ENCODE data around the gene FAM216B.

Gene FAM216B

DNA sequence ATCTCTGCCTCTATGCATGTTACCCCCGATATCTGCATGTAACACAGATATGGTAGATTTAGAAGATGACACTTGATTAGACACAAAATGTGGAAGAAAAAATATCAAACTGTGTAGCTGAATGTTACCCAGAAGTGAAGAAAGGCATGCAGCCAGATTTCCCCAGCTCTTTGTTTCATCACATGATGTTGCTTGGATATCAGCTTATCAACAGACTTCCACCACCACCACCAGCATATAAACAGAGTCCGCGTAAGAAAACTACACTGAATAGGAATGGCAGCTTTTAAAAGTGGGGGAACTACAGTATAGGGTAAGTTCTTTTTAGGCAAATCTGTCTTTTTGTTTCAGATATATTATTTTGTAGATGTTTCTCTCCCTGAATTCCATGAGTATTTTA lies at the start of gene FAM216B:
Gene FAM216B, plus strand, starts transcription at position 233 of the 400 bp plus-strand sequence. CDS start 2,484 bp downstream, outside the sequence.
- ATAC-seq (ENCODE audit: low read depth) (no peak), DNase-seq (ENCODE audit: low spot score in 2 of 2) (no peak)
- Mint-ChIP-seq H3K4me1 (no peaks in the 10 kb centered on the region), H3K9me3 (no peaks in the 10 kb centered on the region), H3K27me3 (peaks cover 9% of the 10 kb centered on the region), H3K36me3 (no peaks in the 10 kb centered on the region), H3K27ac (no peak within 1 kb of the TSS), H3K4me3 (no peak within 1 kb of the TSS)

DNA sequence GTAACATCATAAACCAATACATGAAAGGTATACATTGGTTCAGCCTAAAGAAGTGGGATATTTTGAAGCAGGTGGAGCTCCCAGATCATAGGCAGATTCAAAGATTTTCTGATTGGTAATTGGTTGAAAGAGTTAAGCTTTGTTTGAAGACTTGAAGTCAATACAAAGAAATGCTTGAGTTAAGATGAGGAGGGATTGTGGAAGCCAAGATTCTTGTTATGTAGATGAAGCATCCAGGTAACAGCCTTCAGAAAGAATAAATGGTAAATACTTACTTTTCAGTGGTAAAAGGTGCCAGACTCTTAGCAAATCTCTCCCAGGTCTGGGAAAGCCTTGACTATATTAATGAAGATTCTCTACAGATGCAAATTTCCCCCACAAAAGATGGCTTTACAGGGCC lies 49.3 kb upstream of the FAM216B start:
- Mint-ChIP-seq H3K27me3 (peaks cover 1% of the 10 kb centered on the region), H3K27ac (no peak overlapping the region), H3K9me3 (no peaks in the 10 kb centered on the region), H3K36me3 (no peaks in the 10 kb centered on the region), H3K4me1 (no peaks in the 10 kb centered on the region), H3K4me3 (no peak overlapping the region)
- DNase-seq (ENCODE audit: low spot score in 2 of 2) = no peak
- no peak for ATAC-seq (ENCODE audit: low read depth)

DNA sequence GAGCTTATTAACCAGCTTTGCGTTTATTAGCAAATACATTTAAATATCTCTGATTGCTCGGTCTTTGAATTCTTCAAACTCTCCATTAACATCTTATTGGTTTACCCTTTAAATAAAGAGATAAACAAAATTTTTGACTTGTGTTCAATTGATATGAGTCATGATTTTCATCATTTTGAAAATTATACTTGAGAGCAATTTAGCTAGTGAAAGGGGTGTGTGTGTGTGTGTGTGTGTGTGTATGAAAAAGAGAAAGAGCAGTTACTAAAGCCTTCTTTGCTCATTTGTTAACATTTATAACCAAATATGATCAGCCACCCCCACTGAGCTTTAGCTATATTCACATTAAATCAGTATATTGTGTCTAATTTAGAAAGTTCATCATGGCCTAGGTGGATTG lies 48.3 kb upstream of the FAM216B start:
- Mint-ChIP-seq H3K9me3 (no peaks in the 10 kb centered on the region), H3K4me1 (no peaks in the 10 kb centered on the region), H3K4me3 (no peak overlapping the region), H3K36me3 (no peaks in the 10 kb centered on the region), H3K27ac (no peak overlapping the region), H3K27me3 (peaks cover 1% of the 10 kb centered on the region)
- no peak for DNase-seq (ENCODE audit: low spot score in 2 of 2)
- ATAC-seq (ENCODE audit: low read depth) = no peak

DNA sequence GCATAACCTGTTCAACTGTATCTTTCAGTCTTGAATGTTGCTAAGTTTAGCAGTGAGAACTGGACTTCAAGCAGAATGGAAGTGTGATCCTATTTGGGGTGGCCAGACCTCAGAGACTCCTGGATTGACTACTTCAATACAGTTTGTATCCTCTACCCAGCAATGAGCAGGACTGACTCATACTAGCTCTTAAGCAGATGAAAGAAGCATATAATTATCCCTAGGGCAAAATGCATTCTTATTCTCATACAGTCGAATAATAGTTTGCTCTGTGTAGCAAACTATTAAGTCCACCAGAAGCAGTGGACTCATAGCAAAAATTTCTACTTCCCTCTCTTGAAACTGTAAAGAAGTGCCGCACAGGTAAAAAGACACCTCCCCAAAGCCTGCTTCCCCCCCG lies 46.4 kb upstream of the FAM216B start:
- no peaks in the 10 kb centered on the region for H3K36me3 Mint-ChIP-seq

DNA sequence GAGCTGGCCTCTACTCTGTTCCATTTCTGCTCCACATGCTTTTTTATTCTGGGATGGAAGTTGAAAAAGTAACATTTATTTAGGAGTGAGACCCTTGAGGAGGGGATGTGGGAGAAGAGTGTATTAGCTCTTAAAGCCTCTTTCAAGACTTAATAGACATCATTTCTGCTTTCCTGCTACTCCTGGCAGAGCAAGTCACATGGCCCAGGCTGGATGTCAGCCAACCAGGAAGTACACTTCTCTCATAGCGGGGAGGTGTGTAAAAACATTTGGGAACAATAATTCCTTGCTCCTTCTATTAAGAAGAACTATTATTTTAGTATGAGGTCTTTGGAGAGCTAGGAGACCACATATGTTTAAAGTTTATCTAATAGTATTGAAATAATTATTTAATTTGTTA lies 40.6 kb upstream of the FAM216B start:
- ATAC-seq (ENCODE audit: low read depth) (no peak), DNase-seq (ENCODE audit: low spot score in 2 of 2) (no peak)
- Mint-ChIP-seq H3K27ac (no peak overlapping the region), H3K4me1 (no peaks in the 10 kb centered on the region), H3K27me3 (peaks cover 3% of the 10 kb centered on the region), H3K4me3 (no peak overlapping the region), H3K36me3 (no peaks in the 10 kb centered on the region), H3K9me3 (no peaks in the 10 kb centered on the region)

More for the DNA sequence above, 46.4 kb upstream of the FAM216B start:
- ATAC-seq (ENCODE audit: low read depth) = no peak
- Mint-ChIP-seq H3K27me3 (no peaks in the 10 kb centered on the region), H3K4me3 (no peak overlapping the region), H3K4me1 (no peaks in the 10 kb centered on the region), H3K27ac (no peak overlapping the region), H3K9me3 (no peaks in the 10 kb centered on the region)
- no peak for DNase-seq (ENCODE audit: low spot score in 2 of 2)

DNA sequence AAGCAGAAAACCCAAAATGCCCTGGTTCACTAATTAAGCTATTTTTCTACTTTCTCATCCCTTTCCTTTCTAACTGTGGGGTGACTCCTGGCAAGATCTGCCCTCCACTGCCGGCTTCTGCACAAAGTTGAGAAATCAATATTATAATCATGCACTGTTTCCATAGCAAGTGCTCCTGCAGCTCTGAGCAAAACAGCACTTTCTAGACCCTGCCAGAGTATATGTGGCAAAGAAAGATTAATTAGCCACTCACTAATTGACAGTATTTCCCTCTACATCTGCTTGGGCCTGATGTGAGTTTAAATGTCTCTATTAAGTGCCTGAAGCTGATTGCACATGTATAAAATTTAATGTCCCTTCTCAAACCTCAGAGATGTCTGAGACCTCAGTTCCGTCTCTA lies 39.5 kb upstream of the FAM216B start:
- no peaks in the 10 kb centered on the region for H3K9me3 Mint-ChIP-seq
- no peaks in the 10 kb centered on the region for H3K4me1 Mint-ChIP-seq
- H3K4me3 Mint-ChIP-seq = no peak overlapping the region
- no peaks in the 10 kb centered on the region for H3K36me3 Mint-ChIP-seq
- no peak for ATAC-seq (ENCODE audit: low read depth)
- DNase-seq (ENCODE audit: low spot score in 2 of 2) = no peak
- peaks cover 3% of the 10 kb centered on the region for H3K27me3 Mint-ChIP-seq
- H3K27ac Mint-ChIP-seq = no peak overlapping the region

DNA sequence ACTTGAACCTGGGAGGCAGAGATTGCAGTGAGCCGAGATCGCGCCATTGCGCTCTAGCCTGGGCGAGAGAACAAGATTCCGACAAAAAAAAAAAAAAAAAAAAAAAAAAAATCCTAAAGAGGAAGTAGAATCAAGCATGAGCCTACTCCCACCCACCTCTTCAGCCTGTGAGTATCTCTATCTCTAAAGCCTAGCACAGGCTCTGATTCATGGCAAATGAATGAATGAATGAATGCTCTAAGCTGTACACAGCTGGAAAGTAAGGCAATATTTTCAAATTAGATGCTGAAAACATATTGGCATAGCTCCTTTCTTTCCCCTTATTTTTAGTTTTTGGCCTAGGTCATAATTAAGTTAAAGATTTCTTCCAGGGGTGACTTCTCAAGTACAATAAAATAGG lies 35.7 kb upstream of the FAM216B start:
- no peak overlapping the region for H3K4me3 Mint-ChIP-seq
- ATAC-seq (ENCODE audit: low read depth) = no peak
- H3K27me3 Mint-ChIP-seq = peaks cover 9% of the 10 kb centered on the region
- no peak for DNase-seq (ENCODE audit: low spot score in 2 of 2)
- H3K36me3 Mint-ChIP-seq = no peaks in the 10 kb centered on the region
- no peaks in the 10 kb centered on the region for H3K9me3 Mint-ChIP-seq
- no peaks in the 10 kb centered on the region for H3K4me1 Mint-ChIP-seq
- no peak overlapping the region for H3K27ac Mint-ChIP-seq

DNA sequence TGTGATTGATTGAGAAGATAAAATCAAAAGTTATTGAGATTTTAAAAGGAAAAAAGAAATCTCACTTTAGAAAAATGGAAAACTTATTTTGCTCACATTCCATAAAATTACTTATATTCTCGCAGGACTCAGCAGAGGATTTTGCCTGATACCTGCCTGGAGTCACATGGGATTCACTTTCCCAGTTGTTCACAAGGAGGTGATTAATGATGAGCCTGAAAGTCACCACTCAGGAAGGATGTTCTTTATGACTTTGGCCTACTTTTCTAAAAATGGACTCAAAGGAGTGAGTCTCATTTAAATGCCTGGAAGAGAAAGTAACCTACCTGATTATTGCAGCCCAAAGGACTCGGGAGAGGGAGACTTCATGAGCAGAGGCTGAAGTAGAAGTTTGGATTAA lies 34.5 kb upstream of the FAM216B start:
- no peak overlapping the region for H3K27ac Mint-ChIP-seq
- DNase-seq (ENCODE audit: low spot score in 2 of 2) (no peak), ATAC-seq (ENCODE audit: low read depth) (no peak)
- no peaks in the 10 kb centered on the region for H3K36me3 Mint-ChIP-seq
- peaks cover 8% of the 10 kb centered on the region for H3K27me3 Mint-ChIP-seq
- H3K9me3 Mint-ChIP-seq = no peaks in the 10 kb centered on the region
- no peaks in the 10 kb centered on the region for H3K4me1 Mint-ChIP-seq
- no peak overlapping the region for H3K4me3 Mint-ChIP-seq

DNA sequence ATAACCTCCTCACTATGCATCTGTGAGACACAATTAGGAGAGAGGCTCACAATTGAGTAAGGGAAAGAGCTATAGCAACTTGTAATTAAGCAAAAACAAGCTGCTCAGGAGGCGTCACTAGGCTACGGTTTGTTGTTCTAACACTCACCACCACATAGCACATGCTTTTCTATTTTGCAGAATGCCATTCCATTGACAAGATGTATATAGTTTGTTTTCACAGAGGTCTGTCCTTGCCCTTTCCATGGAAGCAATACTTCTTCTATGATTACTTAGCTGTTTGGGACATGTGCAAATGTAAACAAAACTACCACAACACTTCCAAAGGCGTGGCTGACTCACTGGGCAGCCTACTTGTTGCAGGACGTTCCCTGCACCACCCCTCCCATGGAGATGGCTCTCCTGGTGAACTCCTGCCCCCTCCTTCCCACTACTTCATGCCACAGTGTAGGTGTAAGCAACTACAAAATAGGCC lies 33.9 kb upstream of the FAM216B start:
- ATAC-seq (ENCODE audit: low read depth) (no peak), DNase-seq (ENCODE audit: low spot score in 2 of 2) (no peak)
- no peak overlapping the region for H3K4me3 Mint-ChIP-seq
- peaks cover 8% of the 10 kb centered on the region for H3K27me3 Mint-ChIP-seq
- no peak overlapping the region for H3K27ac Mint-ChIP-seq
- H3K36me3 Mint-ChIP-seq = no peaks in the 10 kb centered on the region
- no peaks in the 10 kb centered on the region for H3K9me3 Mint-ChIP-seq
- no peaks in the 10 kb centered on the region for H3K4me1 Mint-ChIP-seq

DNA sequence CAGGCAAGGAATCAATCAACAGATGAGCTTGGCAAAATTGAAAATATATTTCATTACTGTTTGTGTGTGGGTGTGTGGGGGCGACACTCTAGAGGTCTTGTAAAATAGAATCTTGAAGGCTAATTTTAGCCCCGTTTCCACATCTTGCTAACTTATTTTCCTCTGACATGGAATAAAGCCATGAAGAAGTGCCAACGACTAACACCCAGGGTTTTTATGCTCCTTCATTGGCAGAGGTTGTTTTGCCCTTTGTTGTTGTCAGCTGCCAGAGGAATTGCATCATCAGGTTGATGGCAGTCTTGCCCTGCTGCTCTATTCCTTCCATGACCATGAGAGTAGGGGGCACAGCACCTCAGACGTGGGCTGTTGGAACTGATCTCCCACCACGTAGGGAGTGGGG lies 30.6 kb upstream of the FAM216B start:
- Mint-ChIP-seq H3K27me3 (peaks cover 6% of the 10 kb centered on the region), H3K4me3 (no peak overlapping the region), H3K27ac (no peak overlapping the region), H3K9me3 (no peaks in the 10 kb centered on the region), H3K36me3 (no peaks in the 10 kb centered on the region), H3K4me1 (no peaks in the 10 kb centered on the region)
- ATAC-seq (ENCODE audit: low read depth) (no peak), DNase-seq (ENCODE audit: low spot score in 2 of 2) (no peak)

DNA sequence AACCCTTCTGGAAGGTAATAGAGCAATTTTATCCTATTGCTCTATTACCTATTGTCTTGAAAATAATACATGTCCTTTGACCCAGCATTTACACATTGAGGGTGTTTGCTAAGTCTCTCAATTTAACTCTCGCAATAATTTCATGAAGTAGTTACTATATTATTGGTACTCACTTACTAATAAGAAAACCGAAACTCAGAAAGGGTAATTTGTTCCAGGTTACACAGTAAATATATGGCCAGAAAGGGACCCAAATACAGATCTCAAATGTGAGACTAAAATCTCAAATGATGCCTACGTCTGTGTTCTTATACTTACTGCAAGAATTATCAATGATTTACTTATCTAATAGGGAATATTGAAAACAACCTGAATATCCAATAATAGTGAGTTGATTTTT lies 29.7 kb upstream of the FAM216B start:
- Mint-ChIP-seq H3K4me3 (no peak overlapping the region), H3K4me1 (no peaks in the 10 kb centered on the region), H3K27me3 (peaks cover 6% of the 10 kb centered on the region), H3K36me3 (no peaks in the 10 kb centered on the region), H3K27ac (no peak overlapping the region), H3K9me3 (no peaks in the 10 kb centered on the region)
- DNase-seq (ENCODE audit: low spot score in 2 of 2) = no peak
- ATAC-seq (ENCODE audit: low read depth) = no peak

DNA sequence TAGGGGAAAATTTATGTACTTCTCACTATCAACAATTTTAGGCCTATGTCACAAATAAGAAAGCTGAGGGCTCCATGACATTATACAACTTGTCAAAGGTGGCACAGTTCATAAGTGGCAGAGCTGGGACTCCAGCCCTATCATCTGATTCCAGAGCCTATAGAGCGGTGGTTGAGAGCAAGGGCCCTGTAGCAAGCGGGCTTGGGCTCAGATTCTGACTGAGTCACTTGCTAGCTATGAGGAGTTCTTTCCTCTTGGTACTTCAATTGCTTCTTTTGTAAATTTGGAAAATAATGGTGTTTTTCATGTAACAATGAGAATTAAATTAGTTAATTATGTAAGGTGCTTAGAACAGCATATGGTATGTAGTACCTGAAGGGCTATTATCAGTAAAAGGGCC lies 28.7 kb upstream of the FAM216B start:
- peaks cover 4% of the 10 kb centered on the region for H3K9me3 Mint-ChIP-seq
- peaks cover 4% of the 10 kb centered on the region for H3K27me3 Mint-ChIP-seq
- ATAC-seq (ENCODE audit: low read depth) = no peak

DNA sequence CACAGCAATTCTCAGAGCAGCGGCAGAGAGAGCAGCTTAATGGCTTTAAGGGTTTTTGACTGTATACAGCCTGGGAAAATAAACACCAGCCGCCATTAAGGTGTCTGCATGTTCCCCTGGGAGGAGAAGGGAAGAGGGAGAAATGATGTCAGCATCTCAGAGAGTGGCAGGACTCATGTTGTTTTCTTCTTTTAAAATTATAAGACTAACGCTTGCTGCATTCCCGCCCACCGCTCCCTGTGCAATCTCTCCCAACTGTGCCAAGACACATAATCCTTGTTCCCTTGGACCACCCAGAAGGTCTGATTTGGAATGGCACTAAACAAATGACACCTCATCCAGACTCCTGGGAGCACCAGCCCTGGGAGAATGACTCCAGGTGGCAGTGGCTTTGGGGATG lies 27.7 kb upstream of the FAM216B start:
- peaks cover 6% of the 10 kb centered on the region for H3K27me3 Mint-ChIP-seq
- peaks cover 4% of the 10 kb centered on the region for H3K9me3 Mint-ChIP-seq
- H3K36me3 Mint-ChIP-seq = no peaks in the 10 kb centered on the region
- no peaks in the 10 kb centered on the region for H3K4me1 Mint-ChIP-seq
- no peak overlapping the region for H3K27ac Mint-ChIP-seq
- ATAC-seq (ENCODE audit: low read depth) (no peak), DNase-seq (ENCODE audit: low spot score in 2 of 2) (no peak)
- H3K4me3 Mint-ChIP-seq = no peak overlapping the region

More for the DNA sequence above, 28.7 kb upstream of the FAM216B start:
- Mint-ChIP-seq H3K36me3 (no peaks in the 10 kb centered on the region), H3K4me3 (no peak overlapping the region), H3K27ac (no peak overlapping the region), H3K4me1 (no peaks in the 10 kb centered on the region)
- DNase-seq (ENCODE audit: low spot score in 2 of 2) = no peak

DNA sequence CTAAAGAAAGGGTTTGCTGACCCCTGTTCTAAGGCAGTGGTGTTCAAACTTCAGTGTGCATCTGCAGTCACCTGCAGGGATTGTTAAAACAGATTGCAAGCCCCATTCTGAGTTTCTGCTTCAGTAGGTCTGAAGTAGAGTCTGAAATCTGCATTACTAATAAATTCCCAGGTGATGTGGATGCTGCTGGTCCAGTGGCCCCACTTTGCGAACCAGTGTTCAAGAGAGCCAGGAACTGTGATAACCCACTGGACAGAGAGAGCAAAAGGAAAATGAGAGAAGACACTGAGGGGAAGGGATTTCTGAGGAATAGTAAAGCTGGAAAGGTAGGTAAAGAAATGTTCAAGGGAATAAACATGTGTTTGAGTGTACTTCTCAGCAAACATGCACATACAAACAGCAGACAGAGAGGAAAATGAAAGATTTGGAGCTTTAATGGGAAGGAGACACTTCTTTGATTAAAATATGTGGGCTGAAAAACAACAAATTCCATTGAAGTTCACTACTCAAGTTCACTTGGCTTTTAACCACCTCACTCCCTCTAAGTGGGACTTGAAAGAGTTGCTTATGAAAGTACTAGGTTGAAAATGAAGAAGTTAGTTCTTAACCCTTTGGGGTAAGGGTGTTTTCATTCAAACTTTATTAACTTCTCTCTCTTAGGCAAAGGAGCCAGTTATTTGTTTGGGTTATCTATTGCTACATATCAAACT lies 26.4 kb upstream of the FAM216B start:
- H3K36me3 Mint-ChIP-seq = no peaks in the 10 kb centered on the region
- H3K27ac Mint-ChIP-seq = no peak overlapping the region
- H3K4me3 Mint-ChIP-seq = no peak overlapping the region
- H3K27me3 Mint-ChIP-seq = peaks cover 5% of the 10 kb centered on the region
- H3K4me1 Mint-ChIP-seq = no peaks in the 10 kb centered on the region
- ATAC-seq (ENCODE audit: low read depth) (no peak), DNase-seq (ENCODE audit: low spot score in 2 of 2) (no peak)
- peaks cover 4% of the 10 kb centered on the region for H3K9me3 Mint-ChIP-seq
